ENCODE measurements around the gene DST.

The DST gene

GRCh38 chr6:56642366-56643261 lies at the start of gene DST:
Gene DST (minus strand): TSS chr6:56642889.
- no peak for DNase-seq (ENCODE audit: low read depth)

- no peak for DNase-seq (ENCODE audit: low read depth)
These were observed 49.1 kb upstream of the DST start for GRCh38 chr6:56691814-56692213.

GRCh38 chr6:56691286-56691595 lies 48.6 kb upstream of the DST start:
- no peak for DNase-seq (ENCODE audit: low read depth)

GRCh38 chr6:56690519-56691285 lies 48.0 kb upstream of the DST start:
- DNase-seq (ENCODE audit: low read depth), result no peak

- DNase-seq (ENCODE audit: low read depth), result no peak
These were observed 47.0 kb upstream of the DST start for GRCh38 chr6:56689663-56690062.

- no peak for DNase-seq (ENCODE audit: low read depth)
These were observed 46.4 kb upstream of the DST start for GRCh38 chr6:56689114-56689513.

- DNase-seq (ENCODE audit: low read depth), result no peak
These were observed 45.8 kb upstream of the DST start for GRCh38 chr6:56688521-56688920.

- no peak for DNase-seq (ENCODE audit: low read depth)
These were observed 44.9 kb upstream of the DST start for GRCh38 chr6:56687551-56687950.

GRCh38 chr6:56686429-56686828 lies 43.7 kb upstream of the DST start:
- DNase-seq (ENCODE audit: low read depth), result no peak

GRCh38 chr6:56685994-56686393 lies 43.3 kb upstream of the DST start:
- DNase-seq (ENCODE audit: low read depth), result no peak

- DNase-seq (ENCODE audit: low read depth), result no peak
These were observed 42.5 kb upstream of the DST start for GRCh38 chr6:56685102-56685733.

- DNase-seq (ENCODE audit: low read depth), result no peak
These were observed 41.8 kb upstream of the DST start for GRCh38 chr6:56684342-56685101.

GRCh38 chr6:56683882-56684281 lies 41.2 kb upstream of the DST start:
- no peak for DNase-seq (ENCODE audit: low read depth)

- no peak for DNase-seq (ENCODE audit: low read depth)
These were observed 39.9 kb upstream of the DST start for GRCh38 chr6:56682635-56683034.

- no peak for DNase-seq (ENCODE audit: low read depth)
These were observed 34.9 kb upstream of the DST start for GRCh38 chr6:56677559-56677958.

GRCh38 chr6:56671651-56672461 lies 29.2 kb upstream of the DST start:
- DNase-seq (ENCODE audit: low read depth), result no peak

GRCh38 chr6:56671160-56671559 lies 28.5 kb upstream of the DST start:
- no peak for DNase-seq (ENCODE audit: low read depth)

GRCh38 chr6:56669041-56669440 lies 26.4 kb upstream of the DST start:
- no peak for DNase-seq (ENCODE audit: low read depth)

GRCh38 chr6:56668158-56668557 lies 25.5 kb upstream of the DST start:
- no peak for DNase-seq (ENCODE audit: low read depth)

- no peak for DNase-seq (ENCODE audit: low read depth)
These were observed 24.6 kb upstream of the DST start for GRCh38 chr6:56667336-56667735.

- DNase-seq (ENCODE audit: low read depth), result no peak
These were observed 21.3 kb upstream of the DST start for GRCh38 chr6:56664029-56664428.

All from activated T-cell treated with anti-CD3 and anti-CD28 coated beads for 1 hour (primary cell).